ENCODE results near the gene LSMEM2.

DNA sequence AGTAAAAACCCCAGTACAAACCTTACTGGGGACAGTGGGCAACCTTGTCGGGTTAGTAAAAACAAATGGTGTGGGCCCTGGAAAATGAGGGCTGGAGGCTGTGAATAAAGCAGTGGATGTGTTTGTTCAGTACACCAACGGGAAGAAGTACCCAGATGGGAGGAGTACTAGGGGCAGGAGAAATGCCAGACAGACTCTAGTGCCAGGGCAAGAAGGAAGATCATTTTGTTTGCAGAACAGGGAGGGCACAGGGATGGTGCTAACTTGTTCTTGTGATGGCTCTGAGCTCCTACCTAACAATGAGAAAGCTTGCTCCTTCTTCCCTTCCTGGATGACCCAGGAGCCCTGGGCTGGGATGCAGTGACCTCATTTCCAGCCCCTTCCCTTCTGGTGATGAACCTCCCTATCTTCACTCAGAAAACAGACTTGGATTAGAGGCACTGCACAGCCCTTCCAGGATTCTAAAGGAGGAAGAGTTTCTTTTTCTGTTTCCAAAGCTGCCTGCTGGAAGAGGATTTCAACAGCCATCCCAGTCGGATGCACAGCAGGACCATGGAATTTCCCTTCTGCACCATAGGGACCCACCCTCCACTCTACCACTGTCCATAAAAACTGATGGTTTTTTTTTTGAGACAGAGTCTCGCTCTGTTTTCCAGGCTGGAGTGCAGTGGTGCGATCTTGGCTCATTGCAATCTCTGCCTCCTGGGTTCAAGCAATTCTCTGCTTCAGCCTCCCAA is 55.6 kb downstream of the LSMEM2 start:
- TF ChIP-seq, protein P1, sequence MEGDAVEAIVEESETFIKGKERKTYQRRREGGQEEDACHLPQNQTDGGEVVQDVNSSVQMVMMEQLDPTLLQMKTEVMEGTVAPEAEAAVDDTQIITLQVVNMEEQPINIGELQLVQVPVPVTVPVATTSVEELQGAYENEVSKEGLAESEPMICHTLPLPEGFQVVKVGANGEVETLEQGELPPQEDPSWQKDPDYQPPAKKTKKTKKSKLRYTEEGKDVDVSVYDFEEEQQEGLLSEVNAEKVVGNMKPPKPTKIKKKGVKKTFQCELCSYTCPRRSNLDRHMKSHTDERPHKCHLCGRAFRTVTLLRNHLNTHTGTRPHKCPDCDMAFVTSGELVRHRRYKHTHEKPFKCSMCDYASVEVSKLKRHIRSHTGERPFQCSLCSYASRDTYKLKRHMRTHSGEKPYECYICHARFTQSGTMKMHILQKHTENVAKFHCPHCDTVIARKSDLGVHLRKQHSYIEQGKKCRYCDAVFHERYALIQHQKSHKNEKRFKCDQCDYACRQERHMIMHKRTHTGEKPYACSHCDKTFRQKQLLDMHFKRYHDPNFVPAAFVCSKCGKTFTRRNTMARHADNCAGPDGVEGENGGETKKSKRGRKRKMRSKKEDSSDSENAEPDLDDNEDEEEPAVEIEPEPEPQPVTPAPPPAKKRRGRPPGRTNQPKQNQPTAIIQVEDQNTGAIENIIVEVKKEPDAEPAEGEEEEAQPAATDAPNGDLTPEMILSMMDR (optimal IDR thresholded peaks at IDR 0.05 in 1 of 3, IDR thresholded peaks at IDR 0.05 in 1 of 3, conservative IDR thresholded peaks at IDR 0.05 in 1 of 3; ENCODE audit: extremely low read depth in 1 of 3, insufficient read depth in 2 of 3, low read length in 3 of 3): no peak
- TF ChIP-seq EZH2 (IDR thresholded peaks at IDR 0.05; ENCODE audit: low read length): no peak

Measured in keratinocyte (primary cell).